ENCODE data around the gene ZIC5.

The ZIC5 gene

GRCh38 chr13:99938635-99939034, 32.9 kb downstream of the ZIC5 start:
- H3K9ac ChIP-seq (ENCODE audit: low read length), result no peak overlapping the region
- WGBS, result 93% methylated on average over 7 of the region's 7 CpGs

DNA sequence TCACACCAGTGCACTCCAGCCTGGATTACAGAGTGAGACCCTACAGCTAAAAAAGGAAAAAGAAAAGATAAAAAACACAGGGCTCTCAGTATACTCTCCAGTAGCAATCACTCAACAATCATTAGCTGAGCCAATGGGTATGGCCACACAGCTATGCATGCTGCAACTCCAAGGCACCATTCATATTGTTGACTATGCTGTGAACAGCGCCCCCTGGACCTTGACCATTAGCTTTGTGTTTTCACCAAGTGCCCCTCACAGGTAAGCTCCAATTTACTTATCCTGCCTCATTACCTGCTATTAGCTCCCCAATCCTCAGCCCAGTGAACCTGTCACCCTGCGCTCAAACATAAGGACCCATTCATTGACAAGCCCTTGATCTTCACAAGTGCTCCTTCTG, 35.8 kb downstream of the ZIC5 start:
- no peak overlapping the region for H3K4me2 ChIP-seq (ENCODE audit: low read length, poor library complexity, severe bottlenecking)
- 79% methylated on average over 2 of the region's 2 CpGs for WGBS
- H2BK120ac ChIP-seq (ENCODE audit: low read depth, low read length), result no peak overlapping the region
- no peak overlapping the region for H2BK12ac ChIP-seq (ENCODE audit: low read length in 2 of 2)
- H3K27ac ChIP-seq (ENCODE audit: low read length, poor library complexity, severe bottlenecking), result no peak overlapping the region
- H2AFZ ChIP-seq (ENCODE audit: low read depth, low read length), result no peak overlapping the region
- H3K79me1 ChIP-seq (replicated peaks; ENCODE audit: low read length, poor library complexity, severe bottlenecking), result no peaks in the 10 kb centered on the region
- H3K4ac ChIP-seq (ENCODE audit: low read depth in 1 of 2, low read length in 2 of 2), result no peak overlapping the region
- no peak overlapping the region for H3K4me3 ChIP-seq (ENCODE audit: insufficient read depth in 1 of 2, low read depth in 1 of 2, low read length in 2 of 2)
- no peak overlapping the region for H2AK5ac ChIP-seq (ENCODE audit: low read length, severe bottlenecking)
- no peak overlapping the region for H2BK5ac ChIP-seq (ENCODE audit: low read depth, low read length, poor library complexity, severe bottlenecking)
- no peaks in the 10 kb centered on the region for H3K9me3 ChIP-seq (ENCODE audit: control insufficient read depth, low read length)
- no peak overlapping the region for H3K23ac ChIP-seq (ENCODE audit: low read length in 2 of 2)
- H4K91ac ChIP-seq (ENCODE audit: low read length), result no peak overlapping the region
- peaks cover 0 to 48% of the 10 kb centered on the region in 2 experiments for H3K27me3 ChIP-seq (ENCODE audit: control insufficient read depth in 1 of 2, insufficient read depth in 1 of 2, low read length in 2 of 2)
- no peak overlapping the region for H3K9ac ChIP-seq (ENCODE audit: low read length)
- no peaks in the 10 kb centered on the region for H3K36me3 ChIP-seq (ENCODE audit: control insufficient read depth in 1 of 2, insufficient read depth in 2 of 2, low read depth in 1 of 2, low read length in 2 of 2)
- no peak overlapping the region for H3K14ac ChIP-seq (ENCODE audit: low read length in 2 of 2)
- no peak overlapping the region for H2BK15ac ChIP-seq (ENCODE audit: low read depth, poor library complexity, severe bottlenecking)
- no peak overlapping the region for H3K18ac ChIP-seq (ENCODE audit: low read depth in 1 of 2, low read length in 2 of 2)
- no peaks in the 10 kb centered on the region for H3K4me1 ChIP-seq (ENCODE audit: control insufficient read depth, insufficient read depth, low read depth, low read length)
- no peak overlapping the region for H4K8ac ChIP-seq (ENCODE audit: low read length)
- DNase-seq, result no peak

More at GRCh38 chr13:99938635-99939034, 32.9 kb downstream of the ZIC5 start:
- no peak overlapping the region for H3K4ac ChIP-seq (ENCODE audit: low read depth in 1 of 2, low read length in 2 of 2)
- H3K27ac ChIP-seq (ENCODE audit: low read length, poor library complexity, severe bottlenecking), result no peak overlapping the region
- no peak overlapping the region for H2AK5ac ChIP-seq (ENCODE audit: low read length, severe bottlenecking)
- H4K8ac ChIP-seq (ENCODE audit: low read length), result no peak overlapping the region
- H2BK12ac ChIP-seq (ENCODE audit: low read length in 2 of 2), result no peak overlapping the region
- no peak overlapping the region for H3K18ac ChIP-seq (ENCODE audit: low read depth in 1 of 2, low read length in 2 of 2)
- H2BK15ac ChIP-seq (ENCODE audit: low read depth, poor library complexity, severe bottlenecking), result no peak overlapping the region
- H3K14ac ChIP-seq (ENCODE audit: low read length in 2 of 2), result no peak overlapping the region
- H3K4me3 ChIP-seq (ENCODE audit: insufficient read depth in 1 of 2, low read depth in 1 of 2, low read length in 2 of 2), result no peak overlapping the region
- H4K91ac ChIP-seq (ENCODE audit: low read length), result no peak overlapping the region
- peaks cover 0 to 50% of the 10 kb centered on the region in 2 experiments for H3K27me3 ChIP-seq (ENCODE audit: control insufficient read depth in 1 of 2, insufficient read depth in 1 of 2, low read length in 2 of 2)
- H3K4me2 ChIP-seq (ENCODE audit: low read length, poor library complexity, severe bottlenecking), result no peak overlapping the region
- no peaks in the 10 kb centered on the region for H3K4me1 ChIP-seq (ENCODE audit: control insufficient read depth, insufficient read depth, low read depth, low read length)
- H3K23ac ChIP-seq (ENCODE audit: low read length in 2 of 2), result no peak overlapping the region
- H3K79me1 ChIP-seq (replicated peaks; ENCODE audit: low read length, poor library complexity, severe bottlenecking), result no peaks in the 10 kb centered on the region
- no peak for DNase-seq
- no peak overlapping the region for H2BK5ac ChIP-seq (ENCODE audit: low read depth, low read length, poor library complexity, severe bottlenecking)
- H2BK120ac ChIP-seq (ENCODE audit: low read depth, low read length), result no peak overlapping the region
- no peaks in the 10 kb centered on the region for H3K36me3 ChIP-seq (ENCODE audit: control insufficient read depth in 1 of 2, insufficient read depth in 2 of 2, low read depth in 1 of 2, low read length in 2 of 2)
- no peaks in the 10 kb centered on the region for H3K9me3 ChIP-seq (ENCODE audit: control insufficient read depth, low read length)
- no peak overlapping the region for H2AFZ ChIP-seq (ENCODE audit: low read depth, low read length)

GRCh38 chr13:99932912-99933311, 38.7 kb downstream of the ZIC5 start:
- Histone ChIP-seq H3K23ac (ENCODE audit: low read length in 2 of 2) (no peak overlapping the region), H3K36me3 (ENCODE audit: control insufficient read depth in 1 of 2, insufficient read depth in 2 of 2, low read depth in 1 of 2, low read length in 2 of 2) (no peaks in the 10 kb centered on the region), H3K4me2 (ENCODE audit: low read length, poor library complexity, severe bottlenecking) (no peak overlapping the region), H2AK5ac (ENCODE audit: low read length, severe bottlenecking) (no peak overlapping the region), H3K18ac (ENCODE audit: low read depth in 1 of 2, low read length in 2 of 2) (no peak overlapping the region), H3K4me1 (ENCODE audit: control insufficient read depth, insufficient read depth, low read depth, low read length) (no peaks in the 10 kb centered on the region), H3K9ac (ENCODE audit: low read length) (no peak overlapping the region), H3K27me3 (ENCODE audit: control insufficient read depth in 1 of 2, insufficient read depth in 1 of 2, low read length in 2 of 2) (peaks cover 0 to 36% of the 10 kb centered on the region in 2 experiments), H3K79me1 (replicated peaks; ENCODE audit: low read length, poor library complexity, severe bottlenecking) (no peaks in the 10 kb centered on the region), H2BK120ac (ENCODE audit: low read depth, low read length) (no peak overlapping the region), H3K27ac (ENCODE audit: low read length, poor library complexity, severe bottlenecking) (no peak overlapping the region), H3K14ac (ENCODE audit: low read length in 2 of 2) (no peak overlapping the region), H2BK12ac (ENCODE audit: low read length in 2 of 2) (no peak overlapping the region), H3K9me3 (ENCODE audit: control insufficient read depth, low read length) (no peaks in the 10 kb centered on the region), H3K4me3 (ENCODE audit: insufficient read depth in 1 of 2, low read depth in 1 of 2, low read length in 2 of 2) (no peak overlapping the region), H4K8ac (ENCODE audit: low read length) (no peak overlapping the region), H2BK5ac (ENCODE audit: low read depth, low read length, poor library complexity, severe bottlenecking) (no peak overlapping the region), H2BK15ac (ENCODE audit: low read depth, poor library complexity, severe bottlenecking) (no peak overlapping the region), H2AFZ (ENCODE audit: low read depth, low read length) (no peak overlapping the region), H3K4ac (ENCODE audit: low read depth in 1 of 2, low read length in 2 of 2) (no peak overlapping the region), H4K91ac (ENCODE audit: low read length) (no peak overlapping the region)
- WGBS, result 76% methylated on average over 3 of the region's 5 CpGs
- DNase-seq, result no peak

DNA sequence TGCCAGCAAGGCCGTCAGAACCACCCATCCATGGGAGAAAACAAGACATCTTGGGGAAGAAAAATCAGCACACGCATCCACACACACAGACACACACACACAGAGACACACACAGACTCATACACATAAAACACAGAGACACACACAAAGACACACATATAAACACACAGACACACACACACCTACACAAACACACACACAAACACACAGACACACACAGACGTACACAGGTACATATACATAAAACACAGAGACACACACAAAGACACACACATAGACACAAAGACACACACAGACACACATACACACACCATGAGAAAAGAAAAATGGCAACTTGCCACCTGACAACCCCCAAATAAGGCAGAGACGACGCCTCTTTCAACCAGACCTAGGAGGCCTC, 40.6 kb downstream of the ZIC5 start:
- Histone ChIP-seq H4K91ac (ENCODE audit: low read length) (no peak overlapping the region), H2AFZ (ENCODE audit: low read depth, low read length) (no peak overlapping the region), H2AK5ac (ENCODE audit: low read length, severe bottlenecking) (no peak overlapping the region), H3K27ac (ENCODE audit: low read length, poor library complexity, severe bottlenecking) (no peak overlapping the region), H3K4me2 (ENCODE audit: low read length, poor library complexity, severe bottlenecking) (no peak overlapping the region), H2BK5ac (ENCODE audit: low read depth, low read length, poor library complexity, severe bottlenecking) (no peak overlapping the region), H3K9ac (ENCODE audit: low read length) (no peak overlapping the region), H2BK15ac (ENCODE audit: low read depth, poor library complexity, severe bottlenecking) (no peak overlapping the region), H3K27me3 (ENCODE audit: control insufficient read depth in 1 of 2, insufficient read depth in 1 of 2, low read length in 2 of 2) (peaks cover 0 to 42% of the 10 kb centered on the region in 2 experiments), H3K18ac (ENCODE audit: low read depth in 1 of 2, low read length in 2 of 2) (no peak overlapping the region), H2BK12ac (ENCODE audit: low read length in 2 of 2) (no peak overlapping the region), H3K9me3 (ENCODE audit: control insufficient read depth, low read length) (no peaks in the 10 kb centered on the region), H3K4ac (ENCODE audit: low read depth in 1 of 2, low read length in 2 of 2) (no peak overlapping the region), H3K14ac (ENCODE audit: low read length in 2 of 2) (no peak overlapping the region), H3K36me3 (ENCODE audit: control insufficient read depth in 1 of 2, insufficient read depth in 2 of 2, low read depth in 1 of 2, low read length in 2 of 2) (no peaks in the 10 kb centered on the region), H2BK120ac (ENCODE audit: low read depth, low read length) (no peak overlapping the region), H4K8ac (ENCODE audit: low read length) (no peak overlapping the region), H3K4me1 (ENCODE audit: control insufficient read depth, insufficient read depth, low read depth, low read length) (peaks cover 2% of the 10 kb centered on the region), H3K23ac (ENCODE audit: low read length in 2 of 2) (no peak overlapping the region), H3K79me1 (replicated peaks; ENCODE audit: low read length, poor library complexity, severe bottlenecking) (no peaks in the 10 kb centered on the region), H3K4me3 (ENCODE audit: insufficient read depth in 1 of 2, low read depth in 1 of 2, low read length in 2 of 2) (no peak overlapping the region)
- DNase-seq, result no peak
- 90% methylated on average over 5 of the region's 5 CpGs for WGBS

All from mesenchymal stem cell (in vitro differentiated cells and primary cell).